Endothelial cell of umbilical vein (primary cell): Measurements from ENCODE around the gene EPB41L2. TPM values are rescaled to one million over a fixed set of nuclear protein-coding genes. Genes with fewer than 3 reads are reported as not detected.
A peak's percentile ranks its signal among the peaks of the same experiment; 100 is the strongest.

Experiments
- BruUV-seq: library from RNA; stranded (reverse); fragments of 400-500 nt; replicated peaks from 2 replicates; lab custom pipeline; 2021; lab: Mats Ljungman, UMichigan
- CTCF ChIA-PET: fragments of 300-600, 350-600 bp; sonication (Branson Sonifier 250); formaldehyde crosslinking; loops from one replicate; lab custom pipeline; 2021; ENCODE audit warnings: antibody characterized with exemption, inconsistent platforms; lab: Charles Lee
- POLR2A ChIA-PET: fragments of 300-600, 350-600 bp; sonication (Branson Sonifier 250); formaldehyde crosslinking; loops from one replicate; lab custom pipeline; 2021; ENCODE audit warnings: antibody characterized with exemption, inconsistent platforms; lab: Charles Lee
- DNase-seq: peaks from one replicate; pipeline ENCODE4 v3.0.0-alpha.2; 2011; ENCODE audit warnings: low read depth, low spot score
- FAIRE-seq: peaks from 2 replicates; lab custom pipeline; 2011; peaks lifted over from hg19 to GRCh38; lab: Jason Lieb, UNC
- H2AFZ ChIP-seq: 2 replicates; pipeline ENCODE4 v1.6.0; 2012; ENCODE audit warnings: low read depth, low read length, control low read depth, inconsistent platforms
- H3K27ac ChIP-seq: 2 replicates; pipeline ENCODE4 v1.5.1; 2011; ENCODE audit warnings: low read depth, mild to moderate bottlenecking, control low read depth, low read length, moderate library complexity; ENCODE audit not compliant: insufficient read depth
- H3K27me3 ChIP-seq, 2 experiments: 2 replicates each; pipeline versions ENCODE4 v1.6.0 to v1.6.1; 2011; ENCODE audit warnings: low read length in 2 of 2, mixed read lengths in 1 of 2; ENCODE audit not compliant: control insufficient read depth in 2 of 2, insufficient read depth in 2 of 2
- H3K36me3 ChIP-seq, 2 experiments: 2 replicates in 1 of 2; 3 replicates in 1 of 2; pipeline ENCODE4 v1.5.1; 2011; ENCODE audit warnings: low read length in 2 of 2, mild to moderate bottlenecking in 1 of 2, moderate library complexity in 1 of 2; ENCODE audit not compliant: control insufficient read depth in 2 of 2, insufficient read depth in 2 of 2; ENCODE audit errors: extremely low read depth in 1 of 2
- H3K4me1 ChIP-seq: 3 replicates; pipeline ENCODE4 v1.5.1; 2011; ENCODE audit warnings: mild to moderate bottlenecking, low read length; ENCODE audit not compliant: control insufficient read depth, insufficient read depth; ENCODE audit errors: extremely low read depth
- H3K4me2 ChIP-seq: 2 replicates; pipeline ENCODE4 v1.6.1; 2011; ENCODE audit warnings: low read length, control low read depth, mixed read lengths; ENCODE audit not compliant: insufficient read depth
- H3K4me3 ChIP-seq, 3 experiments: fragments of 200-600 bp in 1 of 3; sonication (generic), shearing (Covaris generic) in 1 of 3; replicated peaks in 1 of 3; 2 replicates each; pipeline ENCODE4 v1.5.1; 2011 to 2016; ENCODE audit warnings: control low read depth in 3 of 3, low read length in 3 of 3, mild to moderate bottlenecking in 2 of 3, inconsistent platforms in 1 of 3, low read depth in 1 of 3, moderate library complexity in 1 of 3; ENCODE audit not compliant: insufficient read depth in 1 of 3
- H3K79me2 ChIP-seq: 2 replicates; pipeline ENCODE4 v1.6.0; 2012; ENCODE audit warnings: low read length, inconsistent platforms; ENCODE audit not compliant: control insufficient read depth, insufficient read depth
- H3K9ac ChIP-seq: replicated peaks from 2 replicates; pipeline ENCODE3; 2011; ENCODE audit warnings: low read length, control low read depth; ENCODE audit not compliant: insufficient read depth; ENCODE audit errors: extremely low read depth
- H3K9me1 ChIP-seq: replicated peaks from 3 replicates; pipeline ENCODE4 v1.6.0; 2011; ENCODE audit warnings: mild to moderate bottlenecking, low read length; ENCODE audit not compliant: control insufficient read depth, insufficient read depth; ENCODE audit errors: extremely low read depth
- H3K9me3 ChIP-seq: replicated peaks from 2 replicates; pipeline ENCODE4 v1.5.1; 2012; ENCODE audit warnings: low read length, inconsistent platforms; ENCODE audit not compliant: control insufficient read depth, insufficient read depth
- H4K20me1 ChIP-seq: replicated peaks from 2 replicates; pipeline ENCODE3; 2011; ENCODE audit warnings: mild to moderate bottlenecking, low read length; ENCODE audit not compliant: control insufficient read depth, insufficient read depth; ENCODE audit errors: extremely low read depth
- EZH2 ChIP-seq: IDR thresholded peaks from 2 replicates; pipeline ENCODE4 v1.6.1; 2012; ENCODE audit warnings: borderline replicate concordance, low read depth, mild to moderate bottlenecking, moderate library complexity, low read length, inconsistent platforms; ENCODE audit not compliant: severe bottlenecking
- FOS ChIP-seq: IDR thresholded peaks from 2 replicates; pipeline ENCODE4 v1.6.1; 2011; ENCODE audit warnings: mild to moderate bottlenecking, low read length, moderate library complexity, borderline replicate concordance; ENCODE audit not compliant: insufficient read depth
- GATA2 ChIP-seq: IDR thresholded peaks from 2 replicates; pipeline ENCODE4 v1.7.0; 2011; ENCODE audit warnings: low read depth, mild to moderate bottlenecking, moderate library complexity, mixed read lengths, low read length; ENCODE audit not compliant: insufficient read length, insufficient read depth
- JUN ChIP-seq: IDR thresholded peaks from 2 replicates; pipeline ENCODE4 v1.6.1; 2011; ENCODE audit warnings: borderline replicate concordance, low read depth; ENCODE audit not compliant: insufficient read length, insufficient read depth
- MYC ChIP-seq: IDR thresholded peaks from one replicate; pipeline ENCODE4 v1.6.1; 2011; ENCODE audit warnings: mild to moderate bottlenecking, low read depth, low read length
- POLR2A ChIP-seq: IDR thresholded peaks from 2 replicates; pipeline ENCODE4 v1.6.1; 2012; ENCODE audit warnings: low read depth, mild to moderate bottlenecking, control low read depth, low read length
- POLR2AphosphoS5 ChIP-seq: IDR thresholded peaks from 2 replicates; pipeline ENCODE4 v1.6.1; 2012; ENCODE audit warnings: low read depth, mild to moderate bottlenecking, control low read depth, low read length, moderate library complexity; ENCODE audit not compliant: insufficient read depth
- dilution Hi-C: fragments of 300-500 bp; cut with MboI; formaldehyde crosslinking; loops from one replicate; pipeline ENCODE4 v1.15.0; 2019; ENCODE audit warnings: low sequenced_read_pairs; ENCODE audit not compliant: extremely low pct_ligation_motif_present
- intact Hi-C: fragments of 100-400 bp; cut with micrococcal nuclease; formaldehyde crosslinking; loops from one replicate; pipeline ENCODE4 v1.10.0; 2022
- polyA plus RNA-seq, 4 experiments: library from polyadenylated mRNA; depleted of rRNA in 3 of 4; stranded (reverse) in 3 of 4; unstranded in 1 of 4; fragments of >200 nt; gene quantifications; 2 replicates each; pipeline versions ENCODE4 v1.2.1 to v1.2.3, GENCODE V29; 2011 to 2012; ENCODE audit warnings: missing spikeins in 1 of 4
- total RNA-seq: library from RNA; stranded (reverse); gene quantifications from 2 replicates; pipeline ENCODE4 v1.2.3, GENCODE V29; 2021
- TF ChIP-seq, protein P1 (sequence below), 2 donors: IDR thresholded peaks; 1 replicate in 1 of 2; 2 replicates in 1 of 2; pipeline ENCODE4 v1.5.1; 2011; ENCODE audit warnings: low read length in 2 of 2, mild to moderate bottlenecking in 2 of 2, moderate library complexity in 2 of 2, control low read depth in 1 of 2, inconsistent platforms in 1 of 2, low read depth in 1 of 2; ENCODE audit not compliant: insufficient read depth in 1 of 2; ENCODE audit errors: extremely low read depth in 1 of 2
- TF ChIP-seq, protein P2 (sequence below): IDR thresholded peaks from 2 replicates; pipeline ENCODE4 v1.6.1; 2011; ENCODE audit not compliant: insufficient read depth, insufficient read length

EPB41L2 gene
- total and polyA plus RNA-seq, 2 donors (not counting 3 experiments of a cell fraction or from before 2014, with no cell fraction given), result 26.5 to 87.7 TPM

DNA sequence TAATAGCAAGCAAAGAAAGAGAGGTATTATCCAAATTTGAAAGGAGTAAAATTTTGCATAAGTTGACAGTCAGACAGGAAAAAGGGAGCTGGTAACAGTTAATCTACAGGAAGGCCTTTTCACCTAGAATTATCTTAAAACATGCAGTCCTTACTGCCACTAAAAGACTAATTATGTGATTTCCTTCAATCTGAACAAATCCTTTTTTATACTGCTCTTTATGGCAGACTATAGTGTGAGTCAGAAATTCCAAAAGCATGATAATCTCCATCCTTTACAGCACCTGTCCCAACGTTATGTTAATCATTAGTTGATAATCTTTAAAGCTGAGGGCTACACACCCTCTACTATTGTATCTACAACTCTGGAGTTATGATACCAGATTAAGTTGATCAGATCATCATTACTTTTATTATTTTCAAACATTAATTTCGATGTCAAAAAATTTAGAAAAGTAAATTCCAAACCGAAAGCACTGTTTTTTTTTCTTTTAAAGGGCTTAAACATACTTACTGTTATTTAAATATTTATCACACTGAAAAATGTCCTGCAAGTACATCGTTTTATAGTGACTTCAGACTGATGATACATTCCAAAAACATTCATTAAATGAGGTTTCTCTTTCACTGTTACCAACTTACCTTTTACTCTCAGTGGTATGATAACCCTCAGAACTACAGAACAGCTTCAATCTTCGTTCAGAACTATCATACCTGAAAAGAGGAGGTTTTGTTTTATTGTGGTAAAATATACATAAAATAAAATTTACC lies 39.1 kb upstream of the EPB41L2 start:
- Histone ChIP-seq H3K9me1 (no peaks in the 10 kb centered on the region), H3K9ac (no peak overlapping the region), H3K4me1 (peaks cover 14% of the 10 kb centered on the region), H3K4me2 (peak overlapping the region; percentile 60), H3K79me2 (no peaks in the 10 kb centered on the region), H3K4me3 (no peak overlapping the region), H3K27me3 (no peaks in the 10 kb centered on the region), H3K27ac (peak overlapping the region; percentile 22), H3K36me3 (no peaks in the 10 kb centered on the region), H3K9me3 (no peaks in the 10 kb centered on the region), H4K20me1 (no peaks in the 10 kb centered on the region), H2AFZ (no peak overlapping the region)
- dilution Hi-C loops (no loop called here), intact Hi-C loops (no loop called here)
- TF ChIP-seq MYC (no peak), POLR2A (no peak), GATA2 (peak; percentile 69), EZH2 (no peak), FOS (peak; percentile 73), POLR2AphosphoS5 (peak; percentile 53), JUN (peak; percentile 33)
- TF ChIP-seq, protein P1, sequence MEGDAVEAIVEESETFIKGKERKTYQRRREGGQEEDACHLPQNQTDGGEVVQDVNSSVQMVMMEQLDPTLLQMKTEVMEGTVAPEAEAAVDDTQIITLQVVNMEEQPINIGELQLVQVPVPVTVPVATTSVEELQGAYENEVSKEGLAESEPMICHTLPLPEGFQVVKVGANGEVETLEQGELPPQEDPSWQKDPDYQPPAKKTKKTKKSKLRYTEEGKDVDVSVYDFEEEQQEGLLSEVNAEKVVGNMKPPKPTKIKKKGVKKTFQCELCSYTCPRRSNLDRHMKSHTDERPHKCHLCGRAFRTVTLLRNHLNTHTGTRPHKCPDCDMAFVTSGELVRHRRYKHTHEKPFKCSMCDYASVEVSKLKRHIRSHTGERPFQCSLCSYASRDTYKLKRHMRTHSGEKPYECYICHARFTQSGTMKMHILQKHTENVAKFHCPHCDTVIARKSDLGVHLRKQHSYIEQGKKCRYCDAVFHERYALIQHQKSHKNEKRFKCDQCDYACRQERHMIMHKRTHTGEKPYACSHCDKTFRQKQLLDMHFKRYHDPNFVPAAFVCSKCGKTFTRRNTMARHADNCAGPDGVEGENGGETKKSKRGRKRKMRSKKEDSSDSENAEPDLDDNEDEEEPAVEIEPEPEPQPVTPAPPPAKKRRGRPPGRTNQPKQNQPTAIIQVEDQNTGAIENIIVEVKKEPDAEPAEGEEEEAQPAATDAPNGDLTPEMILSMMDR (IDR thresholded peaks at IDR 0.05; ENCODE audit: extremely low read depth in 1 of 2, insufficient read depth in 1 of 2, low read depth in 1 of 2, low read length in 2 of 2), result no peak
- TF ChIP-seq, protein P2, sequence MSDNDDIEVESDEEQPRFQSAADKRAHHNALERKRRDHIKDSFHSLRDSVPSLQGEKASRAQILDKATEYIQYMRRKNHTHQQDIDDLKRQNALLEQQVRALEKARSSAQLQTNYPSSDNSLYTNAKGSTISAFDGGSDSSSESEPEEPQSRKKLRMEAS, result no peak
- CTCF ChIA-PET, result interaction anchor here (1.0 to 1.8 kb wide), 5 partner anchors 15 to 230 kb away, joined by 3 to 9 read pairs (median 5); no protein-coding TSS in a partner anchor
- FAIRE-seq (peak; percentile 78), DNase-seq (peak; percentile 62)
- BruUV-seq, result no TSS peak
- POLR2A ChIA-PET, result interaction anchor here (0.6 to 0.7 kb wide), 2 partner anchors 15 to 16 kb away, joined by 3 read pairs; no protein-coding TSS in a partner anchor
